MM.1S (cell line): ENCODE measurements around the gene MRPL38.

Experiments
- DNase-seq: peaks from one replicate; pipeline ENCODE4 v3.0.0-alpha.2; 2015
- H2AFZ ChIP-seq: fragments of 300-600 bp; sonication (generic); 2 replicates; pipeline ENCODE4 v1.6.0; 2016; ENCODE audit warnings: antibody characterized with exemption, low read length
- H3F3A ChIP-seq: fragments of 300-600 bp; sonication (generic); 2 replicates; pipeline ENCODE4 v1.6.1; 2016; ENCODE audit warnings: mild to moderate bottlenecking, antibody characterized with exemption, low read length, moderate library complexity, mixed read lengths; ENCODE audit not compliant: insufficient read depth
- H3K27ac ChIP-seq: fragments of 300-600 bp; sonication (generic); 2 replicates; pipeline ENCODE4 v1.5.1; 2016; ENCODE audit warnings: mild to moderate bottlenecking, low read length
- H3K27me3 ChIP-seq: fragments of 300-600 bp; sonication (generic); replicated peaks from 2 replicates; pipeline ENCODE4 v1.6.0; 2016; ENCODE audit warnings: low read length; ENCODE audit not compliant: insufficient read depth
- H3K36me3 ChIP-seq: fragments of 300-600 bp; sonication (generic); replicated peaks from 2 replicates; pipeline ENCODE4 v1.6.1; 2016; ENCODE audit warnings: mild to moderate bottlenecking, low read length, mixed read lengths; ENCODE audit not compliant: insufficient read depth
- H3K4me1 ChIP-seq: fragments of 300-600 bp; sonication (generic); 2 replicates; pipeline ENCODE4 v1.6.1; 2016; ENCODE audit warnings: low read length, mixed read lengths
- H3K4me2 ChIP-seq: fragments of 300-600 bp; sonication (generic); 2 replicates; pipeline ENCODE4 v1.6.0; 2016; ENCODE audit warnings: low read depth, low read length
- H3K4me3 ChIP-seq: fragments of 300-600 bp; sonication (generic); 2 replicates; pipeline ENCODE4 v1.5.1; 2016; ENCODE audit warnings: low read length, mixed read lengths
- H3K79me2 ChIP-seq: fragments of 300-600 bp; sonication (generic); 2 replicates; pipeline ENCODE4 v1.6.1; 2016; ENCODE audit warnings: mixed run types, low read length, mixed read lengths
- H3K9ac ChIP-seq: fragments of 300-600 bp; sonication (generic); 2 replicates; pipeline ENCODE4 v1.6.1; 2016; ENCODE audit warnings: low read length, mixed read lengths
- H3K9me2 ChIP-seq: fragments of 300-600 bp; sonication (generic); replicated peaks from 2 replicates; pipeline ENCODE4 v1.6.1; 2016; ENCODE audit warnings: mild to moderate bottlenecking, low read length, mixed read lengths; ENCODE audit not compliant: insufficient read depth
- H3K9me3 ChIP-seq: fragments of 300-600 bp; sonication (generic); replicated peaks from 2 replicates; pipeline ENCODE4 v1.6.1; 2016; ENCODE audit warnings: mild to moderate bottlenecking, low read length, mixed read lengths; ENCODE audit not compliant: insufficient read depth
- H4K20me1 ChIP-seq: fragments of 300-600 bp; sonication (generic); 2 replicates; pipeline ENCODE4 v1.6.1; 2016; ENCODE audit warnings: mild to moderate bottlenecking, low read length, moderate library complexity, mixed read lengths; ENCODE audit not compliant: insufficient read depth
- EZH2 ChIP-seq: fragments of 300-600 bp; sonication (generic); optimal IDR thresholded peaks from 2 replicates; pipeline ENCODE3; 2017; ENCODE audit warnings: low read depth, mild to moderate bottlenecking, antibody characterized with exemption, low read length, mixed read lengths
- EZH2phosphoT487 ChIP-seq: fragments of 300-600 bp; sonication (generic); IDR thresholded peaks from 2 replicates; pipeline ENCODE4 v1.6.1; 2018; ENCODE audit warnings: antibody characterized with exemption, low read length
- TF ChIP-seq, protein P1 (sequence below): fragments of 300-600 bp; sonication (generic); IDR thresholded peaks from 2 replicates; pipeline ENCODE4 v1.5.1; 2016; ENCODE audit warnings: antibody characterized with exemption, low read length, mixed read lengths

Gene MRPL38

DNA sequence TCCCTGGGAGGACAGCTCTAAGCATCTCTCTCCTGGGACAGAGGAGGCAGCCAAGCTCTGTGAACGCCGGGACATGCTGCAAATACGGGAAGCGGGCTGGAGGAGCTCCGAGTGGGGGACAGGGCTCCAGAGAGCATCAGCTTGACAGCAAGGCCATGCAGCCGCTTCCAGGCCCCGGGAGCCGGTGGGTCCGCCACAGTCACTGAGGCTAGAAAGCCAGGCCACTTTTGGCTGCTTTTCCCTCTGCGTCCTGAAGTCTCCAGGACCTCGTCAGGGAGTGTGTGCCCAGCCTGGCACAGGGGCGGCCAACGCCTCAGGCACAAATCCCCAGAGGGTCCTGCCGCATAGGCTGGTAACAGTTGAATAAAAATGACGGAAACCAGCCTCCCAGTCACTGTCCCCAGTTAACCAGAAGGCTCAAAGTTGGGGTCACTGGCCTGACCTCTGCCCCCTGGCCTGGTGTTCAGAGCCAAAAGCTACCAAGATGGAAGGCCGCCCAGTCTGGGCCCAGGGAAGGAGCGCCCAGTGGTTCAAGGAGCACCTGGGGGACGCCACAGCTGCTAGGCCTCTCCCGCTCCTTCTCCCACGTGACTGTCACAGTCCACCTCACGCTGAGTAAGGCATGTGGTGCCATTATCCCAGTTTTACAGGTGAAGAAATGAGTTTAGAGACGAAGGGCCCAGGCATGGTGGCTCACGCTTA is 4.8 kb downstream of the MRPL38 start:
- no peak for TF ChIP-seq EZH2phosphoT487
- no peak for TF ChIP-seq EZH2
- TF ChIP-seq, protein P1, sequence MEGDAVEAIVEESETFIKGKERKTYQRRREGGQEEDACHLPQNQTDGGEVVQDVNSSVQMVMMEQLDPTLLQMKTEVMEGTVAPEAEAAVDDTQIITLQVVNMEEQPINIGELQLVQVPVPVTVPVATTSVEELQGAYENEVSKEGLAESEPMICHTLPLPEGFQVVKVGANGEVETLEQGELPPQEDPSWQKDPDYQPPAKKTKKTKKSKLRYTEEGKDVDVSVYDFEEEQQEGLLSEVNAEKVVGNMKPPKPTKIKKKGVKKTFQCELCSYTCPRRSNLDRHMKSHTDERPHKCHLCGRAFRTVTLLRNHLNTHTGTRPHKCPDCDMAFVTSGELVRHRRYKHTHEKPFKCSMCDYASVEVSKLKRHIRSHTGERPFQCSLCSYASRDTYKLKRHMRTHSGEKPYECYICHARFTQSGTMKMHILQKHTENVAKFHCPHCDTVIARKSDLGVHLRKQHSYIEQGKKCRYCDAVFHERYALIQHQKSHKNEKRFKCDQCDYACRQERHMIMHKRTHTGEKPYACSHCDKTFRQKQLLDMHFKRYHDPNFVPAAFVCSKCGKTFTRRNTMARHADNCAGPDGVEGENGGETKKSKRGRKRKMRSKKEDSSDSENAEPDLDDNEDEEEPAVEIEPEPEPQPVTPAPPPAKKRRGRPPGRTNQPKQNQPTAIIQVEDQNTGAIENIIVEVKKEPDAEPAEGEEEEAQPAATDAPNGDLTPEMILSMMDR: no peak

DNA sequence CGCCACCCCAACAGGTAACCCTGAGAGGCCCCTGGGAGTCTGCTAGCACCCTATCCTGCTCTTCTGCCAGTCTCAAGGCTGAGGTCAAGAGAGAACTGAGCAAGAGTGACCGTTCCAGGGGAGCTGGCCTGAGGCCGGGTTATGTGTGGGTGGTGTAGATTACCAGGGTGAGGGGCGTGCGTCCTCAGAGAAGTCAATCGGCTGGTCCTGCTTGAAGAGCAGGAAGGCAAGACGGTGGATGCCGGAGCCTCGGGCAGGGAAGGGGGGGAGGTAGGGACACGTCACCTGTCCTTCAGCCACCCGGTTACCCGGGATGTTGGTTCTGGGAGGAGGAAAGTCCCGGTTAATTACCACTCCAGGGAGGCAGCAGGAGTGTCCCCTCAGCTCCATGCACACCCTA is 5.3 kb downstream of the MRPL38 start:
- Histone ChIP-seq H2AFZ (no peak overlapping the region), H3K79me2 (peaks cover 47% of the 10 kb centered on the region), H3K9me2 (no peaks in the 10 kb centered on the region), H3K4me3 (no peak overlapping the region), H3K36me3 (no peaks in the 10 kb centered on the region), H4K20me1 (no peaks in the 10 kb centered on the region), H3K9ac (no peak overlapping the region), H3K4me1 (peaks cover 6% of the 10 kb centered on the region), H3K27ac (no peak overlapping the region), H3K4me2 (no peak overlapping the region), H3K9me3 (no peaks in the 10 kb centered on the region), H3F3A (peaks cover 12% of the 10 kb centered on the region), H3K27me3 (no peaks in the 10 kb centered on the region)
- no peak for DNase-seq
- TF ChIP-seq, protein P1: no peak
- TF ChIP-seq EZH2: no peak
- no peak for TF ChIP-seq EZH2phosphoT487

More for the DNA sequence above, 4.8 kb downstream of the MRPL38 start:
- no peaks in the 10 kb centered on the region for H3K9me2 ChIP-seq
- H3K36me3 ChIP-seq: no peaks in the 10 kb centered on the region
- no peaks in the 10 kb centered on the region for H3K9me3 ChIP-seq
- peaks cover 45% of the 10 kb centered on the region for H3K79me2 ChIP-seq
- H3K4me3 ChIP-seq: no peak overlapping the region
- H4K20me1 ChIP-seq: no peaks in the 10 kb centered on the region
- H2AFZ ChIP-seq: no peak overlapping the region
- no peak overlapping the region for H3K27ac ChIP-seq
- DNase-seq: no peak
- H3K4me1 ChIP-seq: peaks cover 6% of the 10 kb centered on the region
- H3F3A ChIP-seq: peaks cover 12% of the 10 kb centered on the region
- H3K4me2 ChIP-seq: no peak overlapping the region
- no peaks in the 10 kb centered on the region for H3K27me3 ChIP-seq
- H3K9ac ChIP-seq: no peak overlapping the region

DNA sequence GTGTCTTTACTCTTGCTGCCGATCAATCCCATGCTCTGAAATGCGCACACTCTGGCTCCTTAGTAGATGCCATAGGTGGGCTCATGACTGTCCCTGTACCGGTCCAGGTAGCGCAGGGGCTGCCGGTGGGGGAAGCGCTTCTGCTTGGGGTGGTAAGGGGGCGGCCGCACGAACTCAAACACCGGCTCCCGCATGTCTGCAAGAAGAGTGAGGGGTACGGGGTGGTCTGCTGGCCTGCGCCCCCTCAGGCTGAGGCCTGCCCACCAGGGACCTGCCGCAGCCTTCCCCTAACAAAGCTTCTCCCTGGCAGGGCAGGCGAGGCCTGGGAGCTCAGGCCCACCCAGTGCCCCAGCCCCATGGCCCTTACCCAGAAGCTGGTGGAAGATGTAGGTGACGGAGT is 5.9 kb downstream of the MRPL38 start:
- H2AFZ ChIP-seq: no peak overlapping the region
- no peak for DNase-seq
- H3K9ac ChIP-seq: no peak overlapping the region
- no peaks in the 10 kb centered on the region for H3K9me2 ChIP-seq
- H3K27me3 ChIP-seq: no peaks in the 10 kb centered on the region
- TF ChIP-seq, protein P1: no peak
- no peak for TF ChIP-seq EZH2
- TF ChIP-seq EZH2phosphoT487: no peak
- H3K4me2 ChIP-seq: no peak overlapping the region
- H3K36me3 ChIP-seq: no peaks in the 10 kb centered on the region
- H3K27ac ChIP-seq: no peak overlapping the region
- no peaks in the 10 kb centered on the region for H4K20me1 ChIP-seq
- H3K4me3 ChIP-seq: no peak overlapping the region
- H3F3A ChIP-seq: peaks cover 12% of the 10 kb centered on the region
- H3K4me1 ChIP-seq: peaks cover 6% of the 10 kb centered on the region
- H3K9me3 ChIP-seq: no peaks in the 10 kb centered on the region
- H3K79me2 ChIP-seq: peaks cover 45% of the 10 kb centered on the region
